GM21529 (cell line): ENCODE results near the gene KLF3.

Experiments used
- ATAC-seq: cut with Tn5 transposase; IDR thresholded peaks from one replicate; pipeline ENCODE4 v1.9.1; 2021; ENCODE audit not compliant: unreplicated experiment

Gene KLF3

GRCh38 chr4:38735870-38736269, 71.9 kb downstream of the KLF3 start:
- ATAC-seq: no peak

- no peak for ATAC-seq
Observed at GRCh38 chr4:38738940-38739803, 75.2 kb downstream of the KLF3 start.

- ATAC-seq: no peak
Observed at GRCh38 chr4:38740303-38740702, 76.3 kb downstream of the KLF3 start.

- ATAC-seq: no peak
Observed at GRCh38 chr4:38743866-38744265, 79.9 kb downstream of the KLF3 start.

GRCh38 chr4:38745881-38746280, 81.9 kb downstream of the KLF3 start:
- no peak for ATAC-seq

- ATAC-seq: no peak
Observed at GRCh38 chr4:38747629-38748028, 83.6 kb downstream of the KLF3 start.

GRCh38 chr4:38749336-38749735, 85.3 kb downstream of the KLF3 start:
- no peak for ATAC-seq
